ENCODE data around the gene FAM120AOS. TPM values are rescaled to one million over a fixed set of nuclear protein-coding genes. Genes with fewer than 3 reads are reported as not detected.

The FAM120AOS gene
- total RNA-seq, 1 experiment from 2014 or later: 27.8 TPM

DNA sequence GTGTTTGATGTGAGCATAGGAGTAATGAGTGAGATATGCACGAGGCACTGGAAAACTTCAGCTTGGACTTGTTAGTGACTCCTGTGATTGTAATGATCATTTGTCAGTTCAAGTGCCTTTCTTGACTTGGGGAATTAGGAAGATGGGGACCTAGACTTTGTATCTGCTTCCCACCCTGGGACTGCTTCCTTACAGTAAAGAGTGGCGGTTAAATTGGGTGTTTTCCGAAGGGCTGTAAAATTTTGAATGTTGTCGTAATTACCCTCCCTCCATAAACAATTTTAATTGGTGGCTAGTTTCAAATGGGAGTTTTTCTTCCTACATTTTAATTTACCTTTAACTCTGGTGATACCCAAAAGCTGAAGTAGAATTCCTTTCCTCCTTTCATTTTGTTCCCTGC is 23.5 kb upstream of the FAM120AOS start:
- TF ChIP-seq, protein P1, sequence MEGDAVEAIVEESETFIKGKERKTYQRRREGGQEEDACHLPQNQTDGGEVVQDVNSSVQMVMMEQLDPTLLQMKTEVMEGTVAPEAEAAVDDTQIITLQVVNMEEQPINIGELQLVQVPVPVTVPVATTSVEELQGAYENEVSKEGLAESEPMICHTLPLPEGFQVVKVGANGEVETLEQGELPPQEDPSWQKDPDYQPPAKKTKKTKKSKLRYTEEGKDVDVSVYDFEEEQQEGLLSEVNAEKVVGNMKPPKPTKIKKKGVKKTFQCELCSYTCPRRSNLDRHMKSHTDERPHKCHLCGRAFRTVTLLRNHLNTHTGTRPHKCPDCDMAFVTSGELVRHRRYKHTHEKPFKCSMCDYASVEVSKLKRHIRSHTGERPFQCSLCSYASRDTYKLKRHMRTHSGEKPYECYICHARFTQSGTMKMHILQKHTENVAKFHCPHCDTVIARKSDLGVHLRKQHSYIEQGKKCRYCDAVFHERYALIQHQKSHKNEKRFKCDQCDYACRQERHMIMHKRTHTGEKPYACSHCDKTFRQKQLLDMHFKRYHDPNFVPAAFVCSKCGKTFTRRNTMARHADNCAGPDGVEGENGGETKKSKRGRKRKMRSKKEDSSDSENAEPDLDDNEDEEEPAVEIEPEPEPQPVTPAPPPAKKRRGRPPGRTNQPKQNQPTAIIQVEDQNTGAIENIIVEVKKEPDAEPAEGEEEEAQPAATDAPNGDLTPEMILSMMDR (conservative IDR thresholded peaks at IDR 0.05): no peak
- TF ChIP-seq EZH2 (IDR thresholded peaks at IDR 0.05; ENCODE audit: low read depth): no peak
- H3K4me2 ChIP-seq: no peak overlapping the region
- H3K4me3 ChIP-seq: no peak overlapping the region
- no peak overlapping the region for H2AFZ ChIP-seq
- intact Hi-C loops (cut with micrococcal nuclease; ENCODE audit: unreplicated experiment): no loop called here
- no peaks in the 10 kb centered on the region for H3K9me3 ChIP-seq (ENCODE audit: insufficient read depth, low read depth)
- CTCF ChIA-PET: interaction anchor here (0.5 kb wide), 1 partner anchor 259 kb away, joined by 3 read pairs; no protein-coding TSS in a partner anchor
- H3K79me2 ChIP-seq (ENCODE audit: low read depth): peaks cover 85% of the 10 kb centered on the region
- H3K27ac ChIP-seq: no peak overlapping the region
- no peak for DNase-seq
- H3K27me3 ChIP-seq (ENCODE audit: insufficient read depth, low read depth): no peaks in the 10 kb centered on the region
- H3F3A ChIP-seq (ENCODE audit: insufficient read depth, low read depth): peaks cover 23% of the 10 kb centered on the region
- H3K4me1 ChIP-seq (replicated peaks; ENCODE audit: insufficient read depth): peaks cover 20% of the 10 kb centered on the region
- BruUV-seq (replicated peaks): no TSS peak
- no peaks in the 10 kb centered on the region for H4K20me1 ChIP-seq (ENCODE audit: insufficient read depth)
- peaks cover 29% of the 10 kb centered on the region; the same call in 1 of the 2 replicates for H3K36me3 ChIP-seq (ENCODE audit: low read depth)
- POLR2A ChIA-PET (ENCODE audit: unreplicated experiment): no interaction called here
- no peaks in the 10 kb centered on the region for H3K9me2 ChIP-seq (ENCODE audit: insufficient read depth)

DNA sequence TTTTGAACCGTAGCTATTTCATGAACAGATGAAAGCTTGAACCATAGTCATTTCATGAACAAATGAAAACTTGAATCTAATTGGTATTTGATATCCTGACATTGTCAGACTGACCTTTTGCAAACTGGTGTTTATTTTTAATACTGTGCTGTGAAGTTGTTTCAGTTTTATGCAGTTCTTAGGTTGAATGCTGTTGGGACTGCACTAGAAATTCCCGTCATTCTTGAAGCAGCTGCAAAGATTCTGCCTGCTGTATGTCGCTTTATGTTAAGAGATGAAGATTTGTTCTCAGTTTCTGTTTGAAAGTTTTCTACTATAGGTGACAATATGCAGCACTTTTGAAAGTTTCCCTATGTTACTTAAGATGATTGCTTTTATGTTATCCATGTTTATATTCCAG is 22.5 kb upstream of the FAM120AOS start:
- TF ChIP-seq EZH2 (IDR thresholded peaks at IDR 0.05; ENCODE audit: low read depth): no peak
- TF ChIP-seq, protein P1 (conservative IDR thresholded peaks at IDR 0.05): no peak
- peaks cover 26% of the 10 kb centered on the region for H3F3A ChIP-seq (ENCODE audit: insufficient read depth, low read depth)
- peaks cover 22% of the 10 kb centered on the region for H3K4me1 ChIP-seq (replicated peaks; ENCODE audit: insufficient read depth)
- ChIA-PET CTCF (no interaction called here), POLR2A (ENCODE audit: unreplicated experiment) (no interaction called here)
- no peak overlapping the region for H2AFZ ChIP-seq
- peaks cover 85% of the 10 kb centered on the region for H3K79me2 ChIP-seq (ENCODE audit: low read depth)
- H3K9me3 ChIP-seq (ENCODE audit: insufficient read depth, low read depth): no peaks in the 10 kb centered on the region
- no peaks in the 10 kb centered on the region for H3K27me3 ChIP-seq (ENCODE audit: insufficient read depth, low read depth)
- intact Hi-C loops (cut with micrococcal nuclease; ENCODE audit: unreplicated experiment): no loop called here
- no peak overlapping the region for H3K4me3 ChIP-seq
- H3K27ac ChIP-seq: no peak overlapping the region
- no TSS peak for BruUV-seq (replicated peaks)
- no peaks in the 10 kb centered on the region for H4K20me1 ChIP-seq (ENCODE audit: insufficient read depth)
- no peak for DNase-seq
- H3K4me2 ChIP-seq: no peak overlapping the region
- no peaks in the 10 kb centered on the region for H3K9me2 ChIP-seq (ENCODE audit: insufficient read depth)
- H3K36me3 ChIP-seq (ENCODE audit: low read depth): peaks cover 38% of the 10 kb centered on the region

DNA sequence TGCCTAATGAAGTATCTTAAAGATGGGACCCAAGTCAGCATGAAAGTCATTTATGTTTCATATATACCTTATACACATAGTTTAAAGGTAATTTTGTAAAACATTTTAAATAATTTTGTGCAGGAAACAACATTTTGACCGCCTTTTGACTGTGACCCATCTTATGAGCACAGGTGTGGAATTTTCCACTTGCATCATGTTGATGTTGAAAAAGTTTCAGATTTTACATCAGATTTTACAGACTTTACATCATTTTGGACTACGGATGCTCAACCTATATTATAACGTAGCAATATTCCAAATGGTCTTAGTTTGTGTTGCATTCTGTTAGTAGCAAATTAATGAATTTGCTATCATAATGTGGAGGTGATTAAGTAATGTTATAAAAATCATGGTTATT is 21.7 kb upstream of the FAM120AOS start:
- POLR2A ChIA-PET (ENCODE audit: unreplicated experiment): no interaction called here
- Histone ChIP-seq H3K27me3 (ENCODE audit: insufficient read depth, low read depth) (no peaks in the 10 kb centered on the region), H3K27ac (no peak overlapping the region), H3K4me1 (replicated peaks; ENCODE audit: insufficient read depth) (peaks cover 22% of the 10 kb centered on the region), H3F3A (ENCODE audit: insufficient read depth, low read depth) (peaks cover 26% of the 10 kb centered on the region), H3K4me3 (no peak overlapping the region), H3K9me2 (ENCODE audit: insufficient read depth) (no peaks in the 10 kb centered on the region), H3K79me2 (ENCODE audit: low read depth) (peaks cover 85% of the 10 kb centered on the region), H3K4me2 (no peak overlapping the region), H3K9me3 (ENCODE audit: insufficient read depth, low read depth) (no peaks in the 10 kb centered on the region), H3K36me3 (ENCODE audit: low read depth) (peaks cover 40% of the 10 kb centered on the region), H2AFZ (no peak overlapping the region), H4K20me1 (ENCODE audit: insufficient read depth) (no peaks in the 10 kb centered on the region)
- TF ChIP-seq EZH2 (IDR thresholded peaks at IDR 0.05; ENCODE audit: low read depth): no peak
- TF ChIP-seq, protein P1 (conservative IDR thresholded peaks at IDR 0.05): no peak
- no TSS peak for BruUV-seq (replicated peaks)
- CTCF ChIA-PET: no interaction called here
- intact Hi-C loops (cut with micrococcal nuclease; ENCODE audit: unreplicated experiment): no loop called here
- DNase-seq: no peak
